ENCODE data around the gene CCDC158. TPM values are rescaled to one million over a fixed set of nuclear protein-coding genes. Genes with fewer than 3 reads are reported as not detected.

CCDC158 gene
- total and polyA plus RNA-seq, 5 donors from 2014 or later, result not detected

DNA sequence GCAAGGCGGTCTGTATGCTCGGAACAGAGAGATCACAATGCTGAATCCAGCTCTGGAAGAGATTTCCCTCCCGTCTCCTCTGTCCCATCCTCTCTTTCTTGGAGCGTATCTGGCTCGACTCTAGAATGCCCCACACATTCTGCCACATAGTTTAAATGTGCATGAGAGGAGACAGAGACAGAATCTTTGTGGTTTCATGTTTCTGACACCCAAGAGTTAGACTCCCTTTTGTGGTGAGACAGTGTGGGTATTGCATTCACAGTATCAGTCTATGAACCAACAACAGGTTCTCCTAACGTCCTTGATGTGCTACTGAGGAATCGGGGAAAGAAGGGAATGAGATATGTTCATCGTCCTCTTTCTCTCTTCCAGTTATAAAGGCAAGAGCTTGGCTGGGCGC is 144.1 kb downstream of the CCDC158 start:
- Histone ChIP-seq H3K27me3 (ENCODE audit: control insufficient read depth, insufficient read depth, low read length) (peaks cover 6% of the 10 kb centered on the region), H3K9me3 (ENCODE audit: control insufficient read depth in 2 of 2, low read length in 2 of 2) (no peaks in the 10 kb centered on the region), H3K4me1 (ENCODE audit: control insufficient read depth, insufficient read depth, low read length, poor library complexity, severe bottlenecking) (no peaks in the 10 kb centered on the region), H3K36me3 (ENCODE audit: control insufficient read depth, insufficient read depth, low read length) (no peaks in the 10 kb centered on the region), H3K4me3 (ENCODE audit: low read depth, low read length) (no peak overlapping the region), H3K27ac (ENCODE audit: insufficient read depth, low read length, poor library complexity, severe bottlenecking) (no peak overlapping the region)
- Mint-ChIP-seq H3K9me3 (peaks cover 0 to 1% (median 0%) of the 10 kb centered on the region in 7 donors), H3K36me3 (no peaks in the 10 kb centered on the region), H3K27me3 (peaks cover 53% of the 10 kb centered on the region), H3K27ac (no peak overlapping the region), H3K4me1 (no peaks in the 10 kb centered on the region), H3K4me3 (no peak overlapping the region)
- DNase-seq, result no peak
- ATAC-seq (ENCODE audit: low read depth in 2 of 2), result no peak

DNA sequence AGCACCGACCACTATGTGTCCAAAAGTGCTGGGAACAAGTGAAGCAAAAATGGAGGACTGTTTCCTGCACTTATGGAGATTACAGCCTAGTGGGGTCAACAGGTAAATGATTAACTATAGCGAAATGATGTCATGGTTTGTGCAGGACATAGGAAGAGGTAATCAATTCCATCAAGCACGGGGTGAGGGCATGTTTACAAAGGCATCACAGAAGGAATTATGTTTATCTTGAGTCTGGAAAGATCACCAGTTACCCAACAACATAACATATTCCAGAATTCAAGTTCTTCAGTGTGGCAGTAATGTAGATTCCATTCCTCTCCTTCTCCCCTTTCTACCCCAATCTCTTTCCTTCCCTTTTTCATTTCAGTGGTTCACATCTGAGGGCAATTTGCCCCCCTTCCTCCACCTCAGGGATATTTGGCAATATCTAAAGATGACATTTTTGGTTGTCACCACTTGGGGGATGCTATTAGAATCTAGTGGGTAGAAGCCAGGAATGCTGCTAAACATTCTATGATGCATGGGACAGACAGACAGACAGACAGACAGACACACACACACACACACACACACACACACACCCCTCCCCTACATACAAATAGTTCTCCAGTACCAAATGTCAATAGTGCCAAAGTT is 145.3 kb downstream of the CCDC158 start:
- Mint-ChIP-seq H3K27me3 (peaks cover 58% of the 10 kb centered on the region), H3K9me3 (peaks cover 0 to 2% (median 0%) of the 10 kb centered on the region in 7 donors), H3K27ac (no peak overlapping the region), H3K36me3 (no peaks in the 10 kb centered on the region), H3K4me3 (no peak overlapping the region), H3K4me1 (no peaks in the 10 kb centered on the region)
- DNase-seq (no peak), ATAC-seq (ENCODE audit: low read depth in 2 of 2) (no peak)
- Histone ChIP-seq H3K9me3 (ENCODE audit: control insufficient read depth in 2 of 2, low read length in 2 of 2) (no peaks in the 10 kb centered on the region), H3K27ac (ENCODE audit: insufficient read depth, low read length, poor library complexity, severe bottlenecking) (no peak overlapping the region), H3K4me1 (ENCODE audit: control insufficient read depth, insufficient read depth, low read length, poor library complexity, severe bottlenecking) (no peaks in the 10 kb centered on the region), H3K27me3 (ENCODE audit: control insufficient read depth, insufficient read depth, low read length) (peaks cover 6% of the 10 kb centered on the region), H3K4me3 (ENCODE audit: low read depth, low read length) (no peak overlapping the region), H3K36me3 (ENCODE audit: control insufficient read depth, insufficient read depth, low read length) (no peaks in the 10 kb centered on the region)

DNA sequence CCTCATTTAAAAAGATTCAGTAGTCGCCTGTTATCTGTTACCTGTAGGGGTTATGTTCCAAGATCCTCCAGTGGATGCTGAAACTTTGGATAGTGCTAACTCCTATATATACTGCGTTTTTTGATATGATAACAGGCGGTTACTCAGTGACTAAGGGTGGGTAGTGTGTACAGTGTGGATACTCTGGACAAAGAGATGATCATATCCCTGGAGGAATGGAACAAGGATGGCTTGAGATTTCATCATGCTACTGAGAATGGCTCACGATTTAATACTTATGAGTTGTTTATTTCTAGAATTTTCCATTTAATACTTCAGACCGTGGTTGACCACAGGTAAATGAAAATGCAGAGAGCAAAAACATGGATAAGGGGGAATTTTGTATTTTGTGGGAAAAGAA is 147.9 kb downstream of the CCDC158 start:
- H3K4me3 ChIP-seq (ENCODE audit: low read depth, low read length), result no peak overlapping the region
- H3K27ac ChIP-seq (ENCODE audit: insufficient read depth, low read length, poor library complexity, severe bottlenecking), result no peak overlapping the region
- ATAC-seq (ENCODE audit: low read depth in 2 of 2) (no peak), DNase-seq (no peak)
- H3K4me1 ChIP-seq (ENCODE audit: control insufficient read depth, insufficient read depth, low read length, poor library complexity, severe bottlenecking), result no peaks in the 10 kb centered on the region
- no peaks in the 10 kb centered on the region for H3K36me3 ChIP-seq (ENCODE audit: control insufficient read depth, insufficient read depth, low read length)
- Mint-ChIP-seq H3K36me3 (no peaks in the 10 kb centered on the region), H3K27ac (no peak overlapping the region), H3K27me3 (peaks cover 58% of the 10 kb centered on the region), H3K4me1 (no peaks in the 10 kb centered on the region), H3K4me3 (no peak overlapping the region), H3K9me3 (peaks cover 0 to 2% (median 0%) of the 10 kb centered on the region in 7 donors)
- peaks cover 2% of the 10 kb centered on the region for H3K27me3 ChIP-seq (ENCODE audit: control insufficient read depth, insufficient read depth, low read length)
- no peaks in the 10 kb centered on the region for H3K9me3 ChIP-seq (ENCODE audit: control insufficient read depth in 2 of 2, low read length in 2 of 2)

DNA sequence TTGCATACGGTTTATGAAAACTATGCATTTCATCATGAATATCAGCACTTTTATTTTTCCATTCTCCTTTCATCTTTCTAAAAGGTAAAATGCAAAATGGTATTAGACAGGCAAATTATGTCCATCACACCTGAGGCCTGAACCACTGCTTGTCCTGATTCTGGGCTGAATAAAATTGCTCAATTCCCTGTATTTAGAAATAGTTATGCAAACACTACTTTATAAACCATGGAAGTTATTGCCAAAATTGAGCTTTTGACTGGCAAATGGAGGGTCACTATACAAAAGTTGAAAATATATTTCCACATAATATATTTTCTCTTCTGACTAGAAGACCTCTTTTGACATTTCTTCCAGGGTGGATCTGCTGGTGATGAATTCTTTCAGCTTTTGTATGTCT is 148.4 kb downstream of the CCDC158 start:
- DNase-seq, result no peak
- peaks cover 54% of the 10 kb centered on the region for H3K27me3 Mint-ChIP-seq

DNA sequence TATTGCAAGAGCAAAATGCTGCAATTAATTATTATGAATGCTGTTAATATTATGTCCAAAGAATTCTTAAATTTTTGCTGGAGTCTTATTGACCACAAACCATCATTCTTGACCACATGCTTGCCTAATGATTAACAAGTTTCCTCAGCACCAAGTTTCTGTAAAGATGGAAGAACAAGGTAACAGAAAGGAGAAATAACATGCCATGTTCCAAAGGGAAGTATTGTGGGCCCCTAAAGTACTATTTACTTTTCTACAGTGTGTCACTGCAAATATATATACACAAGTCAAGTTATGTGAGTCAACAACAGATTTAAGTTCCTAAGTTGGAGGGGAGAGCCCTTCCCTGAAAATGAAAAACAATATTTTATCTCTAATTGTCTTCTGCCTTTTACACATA is 148.9 kb downstream of the CCDC158 start:
- ATAC-seq (ENCODE audit: low read depth in 2 of 2), result no peak
- H3K4me1 Mint-ChIP-seq, result no peaks in the 10 kb centered on the region

More for the DNA sequence above, 148.4 kb downstream of the CCDC158 start:
- no peak for ATAC-seq (ENCODE audit: low read depth in 2 of 2)
- no peak overlapping the region for H3K27ac ChIP-seq (ENCODE audit: insufficient read depth, low read length, poor library complexity, severe bottlenecking)
- H3K27me3 ChIP-seq (ENCODE audit: control insufficient read depth, insufficient read depth, low read length), result peaks cover 2% of the 10 kb centered on the region
- H3K36me3 ChIP-seq (ENCODE audit: control insufficient read depth, insufficient read depth, low read length), result no peaks in the 10 kb centered on the region
- Mint-ChIP-seq H3K36me3 (no peaks in the 10 kb centered on the region), H3K9me3 (peaks cover 0 to 2% (median 0%) of the 10 kb centered on the region in 7 donors), H3K4me3 (no peak overlapping the region), H3K4me1 (no peaks in the 10 kb centered on the region), H3K27ac (no peak overlapping the region)
- H3K4me1 ChIP-seq (ENCODE audit: control insufficient read depth, insufficient read depth, low read length, poor library complexity, severe bottlenecking), result no peaks in the 10 kb centered on the region
- H3K9me3 ChIP-seq (ENCODE audit: control insufficient read depth in 2 of 2, low read length in 2 of 2), result no peaks in the 10 kb centered on the region
- H3K4me3 ChIP-seq (ENCODE audit: low read depth, low read length), result no peak overlapping the region

DNA sequence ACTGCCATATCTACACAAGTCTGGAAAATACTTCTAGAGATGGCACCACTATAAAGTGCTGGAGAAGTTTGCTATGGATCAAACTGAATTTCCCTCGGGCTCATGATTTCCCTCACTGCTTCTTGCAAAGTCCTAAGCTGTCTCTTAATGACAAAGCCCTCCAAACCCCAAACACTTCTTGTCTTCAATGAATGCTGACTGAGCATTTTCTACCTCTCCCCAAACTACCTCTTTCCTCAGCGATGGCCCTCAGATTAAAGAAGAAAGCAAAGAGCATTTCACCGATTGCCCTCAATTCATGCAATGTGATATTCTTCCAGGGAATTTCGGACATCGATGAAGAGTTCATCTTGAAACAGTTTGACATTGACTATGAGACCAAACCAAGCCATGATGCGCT is 149.7 kb downstream of the CCDC158 start:
- ATAC-seq (ENCODE audit: low read depth in 2 of 2), result no peak

More for the DNA sequence above, 148.9 kb downstream of the CCDC158 start:
- peaks cover 4% of the 10 kb centered on the region for H3K27me3 ChIP-seq (ENCODE audit: control insufficient read depth, insufficient read depth, low read length)
- DNase-seq, result no peak
- H3K36me3 Mint-ChIP-seq, result no peaks in the 10 kb centered on the region
- H3K4me3 Mint-ChIP-seq, result no peak overlapping the region
- H3K4me1 ChIP-seq (ENCODE audit: control insufficient read depth, insufficient read depth, low read length, poor library complexity, severe bottlenecking), result no peaks in the 10 kb centered on the region
- no peaks in the 10 kb centered on the region for H3K9me3 ChIP-seq (ENCODE audit: control insufficient read depth in 2 of 2, low read length in 2 of 2)
- H3K9me3 Mint-ChIP-seq, result peaks cover 0 to 2% (median 0%) of the 10 kb centered on the region in 7 donors
- H3K4me3 ChIP-seq (ENCODE audit: low read depth, low read length), result no peak overlapping the region
- peaks cover 49% of the 10 kb centered on the region for H3K27me3 Mint-ChIP-seq
- H3K27ac Mint-ChIP-seq, result no peak overlapping the region
- H3K36me3 ChIP-seq (ENCODE audit: control insufficient read depth, insufficient read depth, low read length), result no peaks in the 10 kb centered on the region
- H3K27ac ChIP-seq (ENCODE audit: insufficient read depth, low read length, poor library complexity, severe bottlenecking), result no peak overlapping the region

DNA sequence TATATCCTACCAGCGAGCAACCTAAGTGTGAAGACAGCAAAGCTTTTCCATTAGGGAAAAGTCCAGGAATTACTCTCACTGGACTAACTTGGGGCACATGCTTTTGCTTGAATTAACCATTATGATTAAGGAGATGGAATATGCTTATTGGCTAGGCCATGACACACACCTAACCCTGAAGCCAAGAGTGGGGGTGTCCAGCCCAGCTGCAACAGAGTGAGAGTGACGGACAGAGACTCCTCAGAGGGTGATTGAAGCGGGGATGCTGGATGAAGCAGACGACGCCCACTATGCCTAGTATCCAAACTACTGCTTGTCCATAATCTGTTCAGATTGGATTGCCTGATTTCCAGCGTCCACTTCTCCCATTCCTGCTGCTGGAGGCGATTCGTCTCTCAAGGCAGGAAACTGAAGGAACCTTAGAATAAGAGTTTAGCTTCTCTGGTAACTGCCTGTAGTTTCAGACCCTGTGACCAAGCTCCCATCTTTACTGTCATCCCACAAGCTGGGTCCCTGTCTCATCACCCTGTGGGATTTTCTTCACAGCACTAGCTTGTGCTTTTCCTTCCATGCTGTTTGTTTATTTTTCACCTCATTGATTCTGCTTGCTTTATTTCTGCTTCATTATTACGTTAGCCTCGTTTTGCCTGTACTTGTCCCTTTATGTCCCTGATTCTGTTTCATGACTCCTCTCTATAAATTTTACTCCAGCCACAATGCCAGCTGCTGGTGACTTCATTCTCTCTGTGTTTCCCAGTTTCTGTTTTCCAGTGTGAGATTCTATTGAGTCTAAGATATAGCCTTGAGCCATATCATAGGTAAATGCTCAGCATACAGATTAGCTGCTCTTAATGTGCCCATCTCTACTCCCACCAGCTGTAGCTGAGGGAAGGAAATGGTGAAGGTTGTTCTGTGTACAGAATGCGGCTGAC is 150.4 kb downstream of the CCDC158 start:
- no peaks in the 10 kb centered on the region for H3K9me3 ChIP-seq (ENCODE audit: control insufficient read depth in 2 of 2, low read length in 2 of 2)
- DNase-seq (no peak), ATAC-seq (ENCODE audit: low read depth in 2 of 2) (no peak)
- H3K27ac ChIP-seq (ENCODE audit: insufficient read depth, low read length, poor library complexity, severe bottlenecking), result no peak overlapping the region
- Mint-ChIP-seq H3K27ac (no peak overlapping the region), H3K4me3 (no peak overlapping the region), H3K27me3 (peaks cover 42% of the 10 kb centered on the region), H3K4me1 (no peaks in the 10 kb centered on the region), H3K9me3 (peaks cover 0 to 2% (median 0%) of the 10 kb centered on the region in 7 donors), H3K36me3 (no peaks in the 10 kb centered on the region)
- peaks cover 3% of the 10 kb centered on the region for H3K27me3 ChIP-seq (ENCODE audit: control insufficient read depth, insufficient read depth, low read length)
- no peaks in the 10 kb centered on the region for H3K36me3 ChIP-seq (ENCODE audit: control insufficient read depth, insufficient read depth, low read length)
- H3K4me1 ChIP-seq (ENCODE audit: control insufficient read depth, insufficient read depth, low read length, poor library complexity, severe bottlenecking), result no peaks in the 10 kb centered on the region
- no peak overlapping the region for H3K4me3 ChIP-seq (ENCODE audit: low read depth, low read length)

More for the DNA sequence above, 149.7 kb downstream of the CCDC158 start:
- Histone ChIP-seq H3K9me3 (ENCODE audit: control insufficient read depth in 2 of 2, low read length in 2 of 2) (no peaks in the 10 kb centered on the region), H3K36me3 (ENCODE audit: control insufficient read depth, insufficient read depth, low read length) (no peaks in the 10 kb centered on the region), H3K4me1 (ENCODE audit: control insufficient read depth, insufficient read depth, low read length, poor library complexity, severe bottlenecking) (no peaks in the 10 kb centered on the region), H3K27me3 (ENCODE audit: control insufficient read depth, insufficient read depth, low read length) (peaks cover 2% of the 10 kb centered on the region), H3K4me3 (ENCODE audit: low read depth, low read length) (no peak overlapping the region), H3K27ac (ENCODE audit: insufficient read depth, low read length, poor library complexity, severe bottlenecking) (no peak overlapping the region)
- Mint-ChIP-seq H3K36me3 (no peaks in the 10 kb centered on the region), H3K9me3 (peaks cover 0 to 2% (median 0%) of the 10 kb centered on the region in 7 donors), H3K27me3 (peaks cover 48% of the 10 kb centered on the region), H3K4me3 (no peak overlapping the region), H3K27ac (no peak overlapping the region), H3K4me1 (no peaks in the 10 kb centered on the region)
- DNase-seq, result no peak
